WI38 (cell line): ENCODE measurements around the gene PEX16.
A peak's percentile ranks its signal among the peaks of the same experiment; 100 is the strongest.

Source experiments
- H3K4me3 ChIP-seq: 2 replicates; pipeline ENCODE4 v1.5.1; 2011; ENCODE audit warnings: low read depth, mild to moderate bottlenecking, control low read depth, low read length
- TF ChIP-seq, protein P1 (sequence below): IDR thresholded peaks from 2 replicates; pipeline ENCODE4 v1.5.1; 2012; ENCODE audit warnings: low read depth, mild to moderate bottlenecking, control low read depth, low read length

PEX16 gene

DNA sequence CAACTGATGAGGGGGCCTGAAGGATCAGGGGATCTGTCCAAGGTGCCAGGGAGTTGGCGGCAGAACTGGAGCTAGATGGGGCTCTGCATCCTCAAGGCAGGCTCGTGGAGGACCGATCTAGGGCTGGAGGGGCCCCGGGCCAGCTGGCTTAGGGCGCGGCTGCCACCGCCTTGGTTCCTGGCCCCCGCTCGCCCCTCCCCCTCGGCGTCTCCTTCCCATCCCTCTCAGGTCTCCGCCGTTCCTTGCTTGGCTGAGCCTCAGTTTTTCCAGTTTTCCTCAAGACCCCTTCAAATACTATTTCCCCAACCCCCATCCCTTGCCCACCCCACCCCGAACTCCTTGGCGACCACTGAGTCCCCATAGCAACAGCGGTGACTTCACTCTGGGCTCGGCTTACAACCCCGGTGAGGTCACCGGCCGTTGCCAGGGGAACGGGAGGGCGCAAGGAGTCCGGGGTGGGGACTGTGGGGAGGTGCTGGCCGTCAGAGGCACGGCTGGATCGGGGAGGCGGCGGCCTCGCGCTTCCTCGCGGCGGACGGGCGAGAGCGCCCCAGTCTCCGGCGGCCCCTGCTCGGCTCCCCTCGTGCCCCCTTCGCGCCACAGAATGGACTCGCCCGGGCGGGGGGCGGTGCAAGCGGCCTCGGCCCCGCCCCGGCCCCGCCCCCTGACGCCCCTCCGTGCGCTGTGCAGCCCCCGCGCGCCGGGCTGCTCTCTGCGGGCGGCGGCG is 18.1 kb downstream of the PEX16 start:
- TF ChIP-seq, protein P1, sequence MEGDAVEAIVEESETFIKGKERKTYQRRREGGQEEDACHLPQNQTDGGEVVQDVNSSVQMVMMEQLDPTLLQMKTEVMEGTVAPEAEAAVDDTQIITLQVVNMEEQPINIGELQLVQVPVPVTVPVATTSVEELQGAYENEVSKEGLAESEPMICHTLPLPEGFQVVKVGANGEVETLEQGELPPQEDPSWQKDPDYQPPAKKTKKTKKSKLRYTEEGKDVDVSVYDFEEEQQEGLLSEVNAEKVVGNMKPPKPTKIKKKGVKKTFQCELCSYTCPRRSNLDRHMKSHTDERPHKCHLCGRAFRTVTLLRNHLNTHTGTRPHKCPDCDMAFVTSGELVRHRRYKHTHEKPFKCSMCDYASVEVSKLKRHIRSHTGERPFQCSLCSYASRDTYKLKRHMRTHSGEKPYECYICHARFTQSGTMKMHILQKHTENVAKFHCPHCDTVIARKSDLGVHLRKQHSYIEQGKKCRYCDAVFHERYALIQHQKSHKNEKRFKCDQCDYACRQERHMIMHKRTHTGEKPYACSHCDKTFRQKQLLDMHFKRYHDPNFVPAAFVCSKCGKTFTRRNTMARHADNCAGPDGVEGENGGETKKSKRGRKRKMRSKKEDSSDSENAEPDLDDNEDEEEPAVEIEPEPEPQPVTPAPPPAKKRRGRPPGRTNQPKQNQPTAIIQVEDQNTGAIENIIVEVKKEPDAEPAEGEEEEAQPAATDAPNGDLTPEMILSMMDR, result no peak
- peak overlapping the region; percentile 69 for H3K4me3 ChIP-seq

DNA sequence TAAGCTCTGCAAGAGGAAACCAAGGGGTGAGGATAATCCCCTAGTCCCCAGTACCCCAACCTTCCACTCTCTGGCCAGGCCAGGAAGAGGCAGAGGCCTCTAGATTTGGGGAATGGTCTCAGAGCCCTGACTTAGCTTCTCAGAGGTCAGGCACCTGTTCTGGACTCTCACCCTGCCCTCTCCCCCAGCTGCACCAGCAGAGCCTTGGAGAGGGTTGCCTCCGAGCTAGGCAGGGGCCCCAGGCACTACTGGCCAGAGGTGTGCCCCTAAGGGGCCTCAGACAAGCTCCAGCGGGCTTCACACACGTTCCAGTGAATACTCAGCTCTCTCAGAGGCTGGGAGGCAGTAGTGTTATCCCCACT is 18.6 kb downstream of the PEX16 start:
- peak overlapping the region; percentile 69 for H3K4me3 ChIP-seq
- TF ChIP-seq, protein P1, result no peak

DNA sequence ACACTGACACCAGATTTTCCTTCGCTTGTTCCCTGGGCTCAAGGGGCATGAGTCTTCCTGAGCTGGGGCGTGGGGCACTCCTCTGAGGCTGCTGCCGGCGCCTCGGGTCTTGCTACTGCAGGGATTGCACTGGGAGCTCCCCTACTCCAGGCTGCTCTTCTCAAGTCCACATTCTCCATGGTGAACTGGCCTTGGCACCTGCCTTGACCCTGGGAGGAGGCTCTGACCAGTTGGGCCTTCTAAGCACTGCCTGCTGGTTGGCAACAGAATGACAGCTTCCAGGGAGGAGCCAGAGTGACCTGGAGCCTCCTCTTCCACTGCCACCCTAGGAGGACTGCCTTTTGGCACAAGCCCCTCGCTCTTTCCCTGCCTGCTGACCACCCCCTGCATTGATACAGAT is 20.1 kb downstream of the PEX16 start:
- TF ChIP-seq, protein P1, result no peak
- no peak overlapping the region for H3K4me3 ChIP-seq

DNA sequence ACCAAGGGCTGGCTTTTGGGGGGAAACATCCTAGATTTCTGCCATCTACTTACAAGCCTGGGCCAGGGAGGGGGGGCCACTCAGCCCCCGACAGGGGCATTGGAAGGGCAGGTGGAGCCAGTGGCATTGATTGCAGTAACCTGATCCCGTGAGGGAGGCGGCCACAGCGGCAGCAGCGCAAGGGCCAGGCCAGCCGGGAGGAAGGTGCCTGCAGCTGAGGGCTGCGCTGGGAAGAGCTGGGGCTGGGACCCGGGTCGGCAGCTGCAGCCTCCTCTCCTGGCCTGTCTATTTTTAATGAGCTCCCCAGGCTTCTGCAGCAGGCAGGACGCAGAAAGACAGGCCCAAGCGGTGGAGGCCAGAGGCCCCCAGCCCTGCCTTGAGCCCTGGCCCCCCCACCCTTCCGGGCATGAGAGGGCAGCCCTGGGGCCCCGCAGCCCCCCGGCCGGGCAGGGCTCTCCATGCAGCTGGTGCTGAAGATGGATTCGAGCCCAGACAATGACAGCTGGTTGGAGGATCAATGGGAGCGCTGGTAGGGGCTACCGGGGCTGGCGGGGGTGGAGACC is 21.2 kb downstream of the PEX16 start:
- no peak overlapping the region for H3K4me3 ChIP-seq
- TF ChIP-seq, protein P1, result no peak

DNA sequence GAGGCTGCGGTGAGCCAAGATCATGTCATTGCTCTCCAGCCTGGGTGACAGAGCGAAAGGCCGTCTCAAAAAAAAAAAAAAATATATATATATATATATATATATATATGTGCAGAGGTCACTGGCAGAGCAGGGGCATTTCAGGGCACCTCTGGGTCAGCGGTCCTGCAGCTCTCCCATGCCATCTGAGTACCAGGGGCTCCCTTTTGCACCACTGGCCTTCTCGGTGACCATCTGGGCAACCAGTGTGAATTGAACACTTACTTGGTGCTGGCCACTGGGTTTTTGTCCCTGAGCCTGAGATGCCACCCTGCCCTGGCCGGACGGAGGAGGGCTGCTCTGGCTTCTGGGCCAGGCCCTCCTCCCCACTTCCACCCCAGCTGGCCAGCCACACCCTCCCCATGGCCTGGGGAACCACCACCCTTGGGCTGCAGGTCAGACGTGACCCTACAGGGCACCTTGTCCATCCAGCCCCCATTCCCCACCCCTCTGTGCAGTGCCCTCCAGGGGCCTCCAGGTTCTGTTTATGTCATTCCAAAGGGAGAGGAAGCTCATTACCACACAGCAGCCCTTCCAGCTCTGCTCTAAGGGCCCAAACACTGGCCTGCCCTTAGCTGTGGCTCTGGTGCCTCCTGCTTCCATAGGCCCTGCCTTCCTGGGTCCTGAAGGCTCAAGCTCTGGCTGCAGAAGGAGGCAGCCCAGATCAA is 22.0 kb downstream of the PEX16 start:
- H3K4me3 ChIP-seq, result no peak overlapping the region
- TF ChIP-seq, protein P1, result no peak

DNA sequence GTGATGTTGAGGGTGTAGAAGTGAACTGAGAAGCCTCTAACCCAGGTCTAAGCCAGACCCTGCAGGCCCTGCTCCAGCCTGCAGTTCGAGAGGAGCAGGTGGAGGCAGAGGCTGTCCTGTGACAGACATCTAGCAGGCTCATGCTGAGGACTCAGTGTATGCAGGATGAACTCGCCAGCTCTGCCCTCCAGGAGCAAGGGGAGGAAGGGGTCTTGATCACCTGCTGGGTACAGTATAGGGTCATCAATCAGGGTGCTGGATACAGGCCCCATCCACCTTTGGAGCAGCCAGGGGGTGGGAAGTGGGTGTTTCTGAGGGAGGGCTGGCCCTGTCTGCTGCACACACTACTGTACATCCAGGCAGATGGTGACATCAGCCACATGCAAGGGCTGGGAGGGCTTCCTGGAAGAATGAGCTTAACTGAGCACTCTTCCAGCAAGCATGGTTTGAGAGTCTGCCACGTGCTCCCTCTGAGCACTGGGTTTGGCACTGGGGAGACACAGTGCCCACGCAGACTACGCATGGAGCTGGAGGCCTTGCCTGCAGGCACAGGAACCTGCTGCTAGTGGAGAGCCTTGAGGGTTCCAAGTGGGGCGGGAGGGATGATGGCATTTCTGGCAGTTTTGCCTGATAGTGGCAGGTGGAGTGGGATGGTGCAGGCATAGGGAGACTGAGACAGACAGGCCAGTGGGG is 23.0 kb downstream of the PEX16 start:
- no peak overlapping the region for H3K4me3 ChIP-seq
- TF ChIP-seq, protein P1, result no peak
